COLO668 (cell line): ENCODE data around the gene DDX17.

Experiments used
- DNase-seq: peaks from one replicate; lab custom pipeline; 2025; ENCODE audit not compliant: unreplicated experiment; lab: John Stamatoyannopoulos, UW

DDX17 gene

GRCh38 chr22:38467904-38468442 is 38.1 kb downstream of the DDX17 start, which contains the start of gene KDELR3:
KDELR3 (plus strand) TSS chr22:38468096; CDS start chr22:38468234, 138 bp downstream.
- DNase-seq: peak; percentile 49

DNA sequence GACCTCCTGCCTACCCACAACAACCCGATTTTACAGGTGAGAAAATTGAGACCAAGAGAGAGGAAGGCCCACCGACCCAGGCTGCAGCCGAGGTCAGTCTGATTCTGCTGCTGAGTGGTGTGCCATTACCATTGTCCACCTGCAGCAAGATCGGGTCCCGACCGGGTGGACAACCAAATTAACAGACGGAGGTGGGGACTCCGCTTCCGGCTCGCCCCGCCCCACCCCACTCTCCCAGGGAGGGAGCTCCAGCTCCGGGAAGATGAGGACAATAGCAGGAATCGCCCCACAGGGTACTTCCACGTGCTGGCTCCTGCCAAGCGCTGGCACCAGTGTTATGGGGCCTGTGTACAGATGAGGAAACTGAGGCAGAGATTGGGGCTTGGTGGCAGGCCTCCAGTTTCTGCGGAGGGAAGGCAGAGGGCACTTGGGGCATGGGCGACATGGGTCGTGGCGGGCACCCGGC is 38.6 kb downstream of the DDX17 start:
- DNase-seq: no peak

GRCh38 chr22:38465673-38466490 is 40.2 kb downstream of the DDX17 start:
- DNase-seq: peak; percentile 22

- no peak for DNase-seq
Measured at GRCh38 chr22:38464992-38465672, 41.0 kb downstream of the DDX17 start.

DNA sequence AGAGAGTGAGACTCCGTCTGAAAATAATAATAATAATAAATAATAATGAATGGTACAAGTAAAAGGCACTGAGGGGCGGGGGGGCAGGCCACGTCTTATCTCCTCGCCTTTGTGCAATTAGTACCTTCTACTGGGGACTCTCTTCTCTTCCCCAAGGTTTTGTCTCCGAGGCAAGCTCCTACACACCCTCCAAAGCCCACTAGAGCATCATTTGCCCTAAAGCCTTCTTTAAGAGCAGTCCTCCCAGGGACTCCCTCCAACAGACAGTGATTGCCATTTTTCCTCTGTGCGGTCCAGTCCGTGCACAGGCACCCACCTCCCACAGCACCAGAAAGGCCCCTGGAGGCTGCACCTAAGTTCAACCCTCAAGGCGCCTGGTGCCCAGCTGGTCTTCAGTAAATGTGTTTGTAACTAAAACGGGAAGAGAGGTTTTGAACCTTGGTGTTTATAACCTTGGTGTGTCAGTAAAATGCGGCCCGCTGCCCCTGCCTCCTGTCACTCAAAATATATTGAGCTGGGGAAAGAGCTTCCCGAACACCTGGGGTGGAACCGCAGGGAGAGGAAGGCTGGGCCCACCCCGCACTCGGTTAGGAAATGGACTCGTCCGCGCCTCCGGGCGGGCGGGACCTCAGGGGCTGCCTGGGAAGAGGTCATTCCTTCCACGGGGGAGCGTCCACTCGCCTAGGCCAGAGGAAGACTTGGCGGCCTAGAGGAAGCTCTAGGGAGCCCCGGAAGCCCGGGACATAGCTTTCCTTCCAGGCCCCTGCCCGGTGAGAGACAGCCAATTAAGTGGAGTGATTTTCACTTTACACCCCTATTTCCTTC is 42.9 kb downstream of the DDX17 start:
- DNase-seq: no peak

DNA sequence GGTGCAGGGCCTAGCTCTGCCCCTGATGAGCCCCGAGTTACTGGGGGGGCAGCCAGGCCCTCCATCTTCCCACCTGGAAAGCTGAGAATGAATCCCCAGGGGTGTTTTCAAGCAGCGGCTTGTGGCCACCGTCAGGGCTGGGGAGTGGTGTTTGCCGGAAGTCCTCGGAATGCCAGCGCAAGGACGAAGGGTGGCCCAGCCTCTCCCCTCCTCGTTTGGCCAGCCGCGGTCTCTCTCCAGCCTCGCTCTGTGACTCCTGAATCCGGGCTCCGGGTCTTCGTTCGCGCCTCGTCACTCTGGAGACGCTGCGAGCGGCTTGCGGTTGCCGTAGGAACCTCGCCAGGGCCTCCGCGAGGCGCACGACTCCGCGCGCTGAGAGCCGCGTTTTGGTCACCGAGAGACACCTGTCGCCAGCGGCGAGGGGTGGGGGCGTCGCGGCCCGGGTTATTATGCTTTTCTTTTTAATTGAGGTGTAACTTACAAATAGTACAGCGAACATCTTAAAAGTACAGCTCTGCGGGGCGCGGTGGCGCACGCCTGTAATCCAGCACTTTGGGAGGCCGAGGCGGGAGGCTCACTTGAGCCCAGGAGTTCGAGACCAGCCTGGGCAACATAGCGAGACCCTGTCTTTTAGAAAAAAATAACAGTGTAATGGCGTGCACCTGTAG is 44.6 kb downstream of the DDX17 start:
- peak; percentile 89 for DNase-seq

DNA sequence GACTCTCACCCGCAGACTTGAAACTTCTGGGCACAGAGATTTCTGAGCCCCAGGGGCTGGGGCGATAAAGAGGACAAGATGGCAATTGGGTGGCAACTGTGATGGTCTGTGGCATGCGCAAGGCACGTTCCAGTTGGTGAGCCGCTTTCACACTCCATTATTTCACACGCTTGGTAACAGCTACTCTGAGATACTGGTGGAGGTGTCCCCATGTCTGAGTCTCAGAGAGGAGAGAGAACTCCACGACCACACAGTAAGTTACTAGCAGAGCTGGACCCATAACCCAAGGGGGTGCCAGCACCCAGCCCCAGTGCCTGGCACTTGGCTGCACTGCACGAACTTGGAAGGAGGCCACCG is 45.1 kb downstream of the DDX17 start:
- DNase-seq: no peak

DNA sequence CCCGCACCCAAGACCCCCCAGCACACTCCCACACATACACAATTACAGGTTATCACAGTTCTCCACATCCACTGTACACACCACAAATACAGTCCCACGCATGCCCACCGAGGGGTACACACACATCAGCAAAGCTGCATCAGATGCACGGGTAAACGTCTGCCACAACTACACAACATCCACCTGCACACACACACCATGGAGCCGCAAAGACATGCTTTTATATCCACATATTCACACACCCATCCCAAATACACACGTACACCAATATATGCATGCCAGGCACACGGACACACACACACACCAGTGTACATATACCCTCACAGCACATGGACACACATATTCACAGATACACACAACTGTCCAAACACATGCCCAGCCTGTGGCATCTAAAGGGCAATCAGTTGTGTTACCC is 45.7 kb downstream of the DDX17 start:
- DNase-seq: no peak

GRCh38 chr22:38456841-38457699 is 49.0 kb downstream of the DDX17 start:
- no peak for DNase-seq

- no peak for DNase-seq
Measured at GRCh38 chr22:38456272-38456835, 49.8 kb downstream of the DDX17 start.

GRCh38 chr22:38455530-38456271 is 50.4 kb downstream of the DDX17 start:
- DNase-seq: no peak

- DNase-seq: no peak
Measured at GRCh38 chr22:38455076-38455529, 51.0 kb downstream of the DDX17 start, which contains the start of gene KCNJ4. KCNJ4 (minus strand) TSS chr22:38455199; CDS start chr22:38428132, 27,067 bp downstream.

DNA sequence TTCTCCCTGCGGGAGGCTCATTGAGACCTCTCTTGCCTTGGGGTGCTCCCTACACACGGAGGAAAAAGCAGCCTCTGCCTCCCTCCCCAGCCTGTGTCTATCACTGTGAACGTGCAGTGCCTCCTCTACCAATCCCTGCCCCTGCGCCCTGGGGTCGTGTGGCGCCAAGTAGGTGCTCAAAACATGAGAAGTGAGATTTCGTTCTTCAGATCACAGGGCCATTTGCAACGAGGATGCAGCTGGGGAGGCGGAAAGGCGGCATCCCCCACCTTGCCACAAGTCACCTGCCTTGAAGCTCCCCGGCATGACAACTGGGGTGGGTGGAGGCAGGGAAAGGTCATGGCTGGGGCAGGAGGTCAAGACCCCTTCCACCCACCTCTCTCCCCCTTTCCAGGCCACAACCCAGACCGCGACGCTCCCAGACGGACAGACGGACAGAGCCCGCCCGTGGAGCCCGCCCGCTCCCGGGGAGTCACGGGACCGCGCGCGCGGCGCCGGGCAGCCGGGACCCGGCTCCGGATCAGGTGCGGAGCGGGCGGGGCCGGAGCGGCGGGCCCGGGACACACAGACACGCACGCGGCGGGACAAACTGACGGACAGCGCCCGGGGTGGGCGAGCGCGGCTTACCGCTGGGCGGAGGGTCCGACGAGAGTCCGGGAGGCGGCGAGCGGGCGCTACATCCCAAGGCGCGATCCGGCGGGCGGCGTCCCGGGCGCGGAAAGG is 51.6 kb downstream of the DDX17 start:
- DNase-seq: peak; percentile 14

GRCh38 chr22:38453996-38454352 is 52.1 kb downstream of the DDX17 start:
- no peak for DNase-seq

DNA sequence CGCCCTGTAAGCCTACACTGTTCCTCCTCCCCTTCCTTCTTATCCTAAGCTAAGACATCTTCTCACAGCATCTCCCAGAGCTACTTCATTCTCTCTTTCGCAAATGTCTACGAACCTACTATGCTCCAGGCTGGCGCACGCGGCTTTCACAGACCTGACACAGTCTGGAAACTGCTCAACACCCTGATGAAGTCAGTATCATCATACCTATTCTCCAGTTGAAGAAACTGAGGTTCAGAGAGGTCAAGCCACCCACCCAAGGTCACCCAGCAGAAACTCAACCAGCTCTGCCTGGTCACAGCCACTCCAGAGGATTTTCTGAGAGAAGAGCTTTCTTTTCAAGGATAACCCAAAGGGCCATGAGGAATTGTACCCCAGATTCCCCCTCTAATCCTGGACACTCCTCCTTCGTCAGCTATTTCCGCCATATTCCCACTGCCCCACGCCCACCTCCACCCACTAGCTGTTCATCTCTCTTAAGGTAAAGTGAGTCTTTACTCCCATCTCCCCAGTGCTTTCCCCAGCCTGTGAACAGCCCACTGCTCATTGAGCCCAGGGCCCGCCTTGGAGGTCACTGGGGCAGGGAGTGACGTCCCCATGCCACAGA is 52.9 kb downstream of the DDX17 start:
- no peak for DNase-seq

DNA sequence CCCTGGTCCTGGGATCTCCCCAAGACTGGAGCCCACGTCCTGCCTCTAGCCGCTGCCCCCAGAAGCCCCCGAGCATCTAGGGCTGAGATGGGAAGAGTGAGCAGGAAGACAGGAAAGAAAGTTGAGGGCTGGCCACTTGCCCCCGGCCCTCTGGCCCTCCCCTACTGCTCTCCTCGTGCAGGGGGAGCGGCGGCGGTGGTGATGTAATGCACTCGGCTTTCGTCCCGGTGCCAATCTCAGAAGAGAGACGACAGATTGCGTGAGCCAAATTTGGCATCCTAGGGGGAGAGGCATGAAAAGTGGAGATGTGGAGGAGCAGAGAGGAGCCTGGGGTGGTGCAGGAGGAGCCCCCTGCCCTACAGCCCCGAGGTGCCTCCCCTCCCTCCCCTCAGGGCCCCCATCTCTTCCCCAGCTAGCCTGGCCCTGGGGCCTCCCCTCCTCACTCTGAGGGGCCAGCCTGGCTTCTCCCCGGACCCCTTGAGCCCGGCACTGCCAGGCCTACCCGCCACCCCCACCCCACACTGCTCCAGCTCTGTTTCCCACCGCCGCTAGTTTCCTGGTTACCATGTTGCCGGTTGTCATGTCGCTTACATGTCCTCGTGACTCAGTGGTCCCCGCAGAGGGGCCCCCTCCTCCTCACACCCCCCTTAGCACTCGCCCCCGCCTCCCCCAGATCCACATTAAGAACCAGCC is 53.6 kb downstream of the DDX17 start:
- no peak for DNase-seq

DNA sequence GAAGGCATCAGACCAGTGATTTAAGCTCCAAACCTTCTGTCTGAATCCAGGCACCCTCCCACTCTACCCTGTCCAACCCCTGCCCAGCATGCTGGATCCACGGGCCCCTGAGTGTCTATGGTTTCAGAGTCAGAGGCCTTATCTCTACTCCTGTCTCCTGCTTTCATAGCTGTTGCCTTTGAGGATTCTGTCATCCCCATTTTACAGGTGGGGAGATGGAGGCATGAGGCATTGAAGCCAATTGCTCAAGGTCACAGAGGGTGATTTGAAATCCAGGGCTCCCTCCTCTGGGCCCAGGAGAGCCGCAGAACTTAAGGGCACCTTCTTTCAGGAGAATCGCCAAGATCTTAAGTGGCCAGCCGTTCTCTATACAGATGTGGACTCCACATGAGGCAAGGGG is 54.2 kb downstream of the DDX17 start:
- no peak for DNase-seq
